GM12891 (cell line): ENCODE results near the gene IDH3B.

Source experiments
- POLR2A ChIP-seq: IDR thresholded peaks from 2 replicates; pipeline ENCODE4 v1.6.1; 2011; ENCODE audit warnings: low read depth, low read length, control low read depth
- POLR2AphosphoS5 ChIP-seq: IDR thresholded peaks from 2 replicates; pipeline ENCODE4 v1.6.1; 2011; ENCODE audit warnings: low read depth, low read length, control low read depth
- SPI1 ChIP-seq: IDR thresholded peaks from 2 replicates; pipeline ENCODE4 v1.6.1; 2011; ENCODE audit warnings: low read depth, low read length, control low read depth
- TAF1 ChIP-seq: IDR thresholded peaks from 2 replicates; pipeline ENCODE4 v1.6.1; 2011; ENCODE audit warnings: low read depth, low read length, control low read depth

GRCh38 chr20:2643708-2644107 lies 20.3 kb downstream of the IDH3B start:
- TF ChIP-seq POLR2A = no peak
- no peak for TF ChIP-seq POLR2AphosphoS5
- no peak for TF ChIP-seq TAF1
- TF ChIP-seq SPI1 = no peak
